WTC11 (cell line): ENCODE data around the gene PTPN5.

Experiments
- CTCF ChIP-seq: fragments of 200-600 bp; IDR thresholded peaks from 2 replicates; pipeline ENCODE4 v1.8.0; 2022; ENCODE audit warnings: antibody characterized with exemption
- E2F5 ChIP-seq: sonication (generic); formaldehyde crosslinking; IDR thresholded peaks from 2 replicates; pipeline ENCODE4 v1.8.1; 2022; ENCODE audit warnings: mild to moderate bottlenecking, moderate library complexity, missing genetic modification reagents
- NR2C2 ChIP-seq: sonication (generic); formaldehyde crosslinking; IDR thresholded peaks from 2 replicates; pipeline ENCODE4 v1.8.0; 2022; ENCODE audit warnings: mild to moderate bottlenecking, missing genetic modification reagents

- TF ChIP-seq E2F5, result no peak
- no peak for TF ChIP-seq NR2C2 (CRISPR knock-in tag)
- no peak for TF ChIP-seq CTCF
These were observed 18.5 kb downstream of the PTPN5 start for GRCh38 chr11:18773104-18773503.
